SU-DHL-6 (cell line): ENCODE data around the gene TROAP.

ENCODE experiments used
- H2AFZ ChIP-seq: fragments of 200-600 bp; sonication (generic); 2 replicates; pipeline ENCODE4 v1.6.1; 2014; ENCODE audit warnings: low read depth, mild to moderate bottlenecking, moderate library complexity, mixed read lengths, antibody characterized with exemption, low read length; ENCODE audit not compliant: severe bottlenecking
- H3F3A ChIP-seq: fragments of 200-600 bp; shearing (Covaris generic); 2 replicates; pipeline ENCODE4 v1.6.0; 2016; ENCODE audit warnings: antibody characterized with exemption, mild to moderate bottlenecking; ENCODE audit not compliant: insufficient read depth
- H3K27ac ChIP-seq: fragments of 200-600 bp; sonication (generic); 2 replicates; pipeline ENCODE4 v1.5.1; 2016; ENCODE audit warnings: low read depth, mild to moderate bottlenecking, low read length, moderate library complexity, mixed read lengths
- H3K27me3 ChIP-seq: fragments of 200-600 bp; sonication (generic), shearing (Covaris generic); 2 replicates; pipeline ENCODE4 v1.6.0; 2014; ENCODE audit warnings: mild to moderate bottlenecking, low read length
- H3K36me3 ChIP-seq: fragments of 200-600 bp; sonication (generic); 2 replicates; pipeline ENCODE4 v1.6.1; 2014; ENCODE audit warnings: mild to moderate bottlenecking, low read length, mixed read lengths
- H3K4me2 ChIP-seq: fragments of 300-600, 200-600 bp; shearing (Covaris generic), sonication (generic); 2 replicates; pipeline ENCODE4 v1.6.0; 2014; ENCODE audit warnings: low read length, low read depth, mild to moderate bottlenecking; ENCODE audit not compliant: poor library complexity, severe bottlenecking
- H3K4me3 ChIP-seq: fragments of 200-600 bp; sonication (generic); 2 replicates; pipeline ENCODE4 v1.5.1; 2014; ENCODE audit warnings: antibody characterized with exemption, low read length, mild to moderate bottlenecking, mixed read lengths; ENCODE audit not compliant: insufficient read depth, poor library complexity, severe bottlenecking
- H3K79me2 ChIP-seq: fragments of 200-600 bp; sonication (generic); 2 replicates; pipeline ENCODE4 v1.6.1; 2014; ENCODE audit warnings: mild to moderate bottlenecking, low read length, moderate library complexity; ENCODE audit not compliant: insufficient read depth
- H3K9ac ChIP-seq: fragments of 200-600 bp; sonication (generic); 2 replicates; pipeline ENCODE4 v1.7.0; 2014; ENCODE audit warnings: mild to moderate bottlenecking, low read length
- H3K9me2 ChIP-seq: fragments of 200-600 bp; sonication (generic); replicated peaks from 2 replicates; pipeline ENCODE4 v1.6.1; 2014; ENCODE audit warnings: low read length; ENCODE audit not compliant: insufficient read depth
- H3K9me3 ChIP-seq: fragments of 200-600 bp; sonication (generic); 2 replicates; pipeline ENCODE4 v1.6.1; 2014; ENCODE audit warnings: low read length, mixed read lengths; ENCODE audit not compliant: insufficient read depth
- H4K20me1 ChIP-seq: fragments of 200-600 bp; sonication (generic); 2 replicates; pipeline ENCODE4 v1.6.1; 2014; ENCODE audit warnings: low read depth, mild to moderate bottlenecking, antibody characterized with exemption, low read length, moderate library complexity, mixed read lengths
- CTCF ChIP-seq: fragments of 200-600 bp; sonication (generic); IDR thresholded peaks from one replicate; pipeline ENCODE4 v1.5.1; 2017; ENCODE audit warnings: antibody characterized with exemption, mild to moderate bottlenecking, low read length, moderate library complexity; ENCODE audit not compliant: insufficient read depth, poor library complexity, severe bottlenecking
- EZH2phosphoT487 ChIP-seq: fragments of 200-600 bp; sonication (generic), shearing (Covaris generic); conservative IDR thresholded peaks from 2 replicates; pipeline ENCODE4 v1.6.1; 2018; ENCODE audit warnings: mild to moderate bottlenecking, antibody characterized with exemption, low read length, moderate library complexity, mixed read lengths

TROAP gene

GRCh38 chr12:49347311-49348193 lies 24.5 kb downstream of the TROAP start:
- H3K9ac ChIP-seq = peak overlapping the region; percentile 7; the same call in 1 of the 2 replicates
- H3K4me2 ChIP-seq = peak overlapping the region; percentile 63
- no peaks in the 10 kb centered on the region for H3K79me2 ChIP-seq
- no peak overlapping the region for H2AFZ ChIP-seq
- H3K9me2 ChIP-seq = no peaks in the 10 kb centered on the region
- H3K9me3 ChIP-seq = no peaks in the 10 kb centered on the region
- H3K36me3 ChIP-seq = no peaks in the 10 kb centered on the region
- H3K27me3 ChIP-seq = no peaks in the 10 kb centered on the region
- no peak overlapping the region for H3K4me3 ChIP-seq
- H3K27ac ChIP-seq = no peak overlapping the region
- no peaks in the 10 kb centered on the region for H4K20me1 ChIP-seq
- TF ChIP-seq EZH2phosphoT487 = no peak
- TF ChIP-seq CTCF = peak; percentile 99
- no peaks in the 10 kb centered on the region; the same call in 1 of the 2 replicates for H3F3A ChIP-seq

GRCh38 chr12:49348781-49349180 lies 25.7 kb downstream of the TROAP start:
- no peaks in the 10 kb centered on the region for H3K36me3 ChIP-seq
- H3K79me2 ChIP-seq = no peaks in the 10 kb centered on the region
- no peaks in the 10 kb centered on the region for H4K20me1 ChIP-seq
- no peaks in the 10 kb centered on the region; the same call in 1 of the 2 replicates for H3F3A ChIP-seq
- H2AFZ ChIP-seq = no peak overlapping the region
- no peak overlapping the region for H3K27ac ChIP-seq
- no peak for TF ChIP-seq EZH2phosphoT487
- TF ChIP-seq CTCF = no peak
- no peaks in the 10 kb centered on the region for H3K9me3 ChIP-seq
- no peak overlapping the region for H3K9ac ChIP-seq
- no peak overlapping the region for H3K4me3 ChIP-seq
- no peaks in the 10 kb centered on the region for H3K9me2 ChIP-seq
- H3K27me3 ChIP-seq = no peaks in the 10 kb centered on the region
- H3K4me2 ChIP-seq = no peak overlapping the region

GRCh38 chr12:49349266-49349665 lies 26.2 kb downstream of the TROAP start:
- no peaks in the 10 kb centered on the region for H3K9me3 ChIP-seq
- no peaks in the 10 kb centered on the region for H4K20me1 ChIP-seq
- H3K9me2 ChIP-seq = no peaks in the 10 kb centered on the region
- H3K36me3 ChIP-seq = no peaks in the 10 kb centered on the region
- no peaks in the 10 kb centered on the region for H3K27me3 ChIP-seq
- H3K9ac ChIP-seq = no peak overlapping the region
- H3K79me2 ChIP-seq = no peaks in the 10 kb centered on the region
- H3K4me3 ChIP-seq = no peak overlapping the region
- H3K4me2 ChIP-seq = no peak overlapping the region
- no peak overlapping the region for H3K27ac ChIP-seq
- H2AFZ ChIP-seq = no peak overlapping the region
- TF ChIP-seq EZH2phosphoT487 = no peak
- no peaks in the 10 kb centered on the region for H3F3A ChIP-seq

GRCh38 chr12:49352351-49352750 lies 29.3 kb downstream of the TROAP start:
- H3K4me3 ChIP-seq = no peak overlapping the region
- H2AFZ ChIP-seq = no peak overlapping the region
- no peak overlapping the region for H3K4me2 ChIP-seq
- H3K27me3 ChIP-seq = no peaks in the 10 kb centered on the region
- TF ChIP-seq EZH2phosphoT487 = no peak
- TF ChIP-seq CTCF = no peak
- H3K36me3 ChIP-seq = no peaks in the 10 kb centered on the region
- no peaks in the 10 kb centered on the region for H3K79me2 ChIP-seq
- H3F3A ChIP-seq = no peaks in the 10 kb centered on the region
- H3K9me2 ChIP-seq = no peaks in the 10 kb centered on the region
- no peaks in the 10 kb centered on the region for H4K20me1 ChIP-seq
- H3K9ac ChIP-seq = no peak overlapping the region
- no peaks in the 10 kb centered on the region for H3K9me3 ChIP-seq
- H3K27ac ChIP-seq = no peak overlapping the region
